ENCODE measurements around the gene PGBD5.

- TF ChIP-seq CTCF (IDR thresholded peaks at IDR 0.05 in 4 of 5, conservative IDR thresholded peaks at IDR 0.05 in 1 of 5) (no peak), POLR2A (IDR thresholded peaks at IDR 0.05) (no peak)
These were observed 98.9 kb downstream of the PGBD5 start for GRCh38 chr1:230326971-230327891.
